Karpas-422 (cell line): ENCODE measurements around the gene EYA2. TPM values are rescaled to one million over a fixed set of nuclear protein-coding genes. Genes with fewer than 3 reads are reported as not detected.
"Not testable (repeated sequence)": the region's sequence is repeated elsewhere in the genome, so short reads cannot be mapped to it uniquely, and the experiment has no call there.

Source experiments
- DNase-seq: peaks from one replicate; pipeline ENCODE4 v3.0.0-alpha.2; 2015
- H2AFZ ChIP-seq: fragments of 200-600 bp; sonication (generic); 2 replicates; pipeline ENCODE4 v1.6.1; 2014; ENCODE audit warnings: antibody characterized with exemption, low read length, mixed read lengths
- H3K27ac ChIP-seq: fragments of 200-600 bp; sonication (generic); 2 replicates; pipeline ENCODE4 v1.5.1; 2014; ENCODE audit warnings: mild to moderate bottlenecking, low read length, moderate library complexity
- H3K27me3 ChIP-seq: fragments of 200-600 bp; sonication (generic); 2 replicates; pipeline ENCODE4 v1.6.1; 2014; ENCODE audit warnings: low read length, mixed read lengths
- H3K36me3 ChIP-seq: fragments of 200-600 bp; sonication (generic); 2 replicates; pipeline ENCODE4 v1.6.1; 2014; ENCODE audit warnings: low read length, mixed read lengths; ENCODE audit not compliant: insufficient read depth
- H3K4me1 ChIP-seq: fragments of 200-600 bp; sonication (generic); 2 replicates; pipeline ENCODE4 v1.6.1; 2014; ENCODE audit warnings: mild to moderate bottlenecking, low read length, mixed read lengths
- H3K4me2 ChIP-seq: fragments of 200-600 bp; sonication (generic); 2 replicates; pipeline ENCODE4 v1.6.1; 2014; ENCODE audit warnings: low read length, low read depth, mild to moderate bottlenecking; ENCODE audit not compliant: poor library complexity, severe bottlenecking
- H3K4me3 ChIP-seq: fragments of 200-600 bp; sonication (generic); 2 replicates; pipeline ENCODE4 v1.5.1; 2014; ENCODE audit warnings: mild to moderate bottlenecking, antibody characterized with exemption, low read length, mixed read lengths
- H3K79me2 ChIP-seq: fragments of 200-600 bp; sonication (generic); 2 replicates; pipeline ENCODE4 v1.6.1; 2014; ENCODE audit warnings: mild to moderate bottlenecking, low read length, mixed read lengths
- H3K9ac ChIP-seq: fragments of 200-600 bp; sonication (generic); 2 replicates; pipeline ENCODE4 v1.6.0; 2014; ENCODE audit warnings: low read length
- H3K9me2 ChIP-seq: fragments of 200-600 bp; sonication (generic), shearing (Covaris generic); replicated peaks from 2 replicates; pipeline ENCODE4 v1.6.0; 2014; ENCODE audit warnings: mild to moderate bottlenecking, low read length, moderate library complexity; ENCODE audit not compliant: insufficient read depth
- H3K9me3 ChIP-seq: fragments of 300-700, 200-600 bp; sonication (generic); 2 replicates; pipeline ENCODE4 v1.6.1; 2014; ENCODE audit warnings: low read length, mixed read lengths
- H4K20me1 ChIP-seq: fragments of 200-600 bp; sonication (generic); 2 replicates; pipeline ENCODE4 v1.6.1; 2014; ENCODE audit warnings: mild to moderate bottlenecking, antibody characterized with exemption, low read length, low read depth; ENCODE audit not compliant: insufficient read depth
- total RNA-seq: library from RNA; depleted of rRNA; stranded (reverse); fragments of >200 nt; shearing (Covaris generic); gene quantifications from 2 replicates; pipeline ENCODE4 v1.2.3, GENCODE V29; 2014; ENCODE audit warnings: low replicate concordance

The EYA2 gene
- total RNA-seq, 1 experiment from 2014 or later, result not detected

DNA sequence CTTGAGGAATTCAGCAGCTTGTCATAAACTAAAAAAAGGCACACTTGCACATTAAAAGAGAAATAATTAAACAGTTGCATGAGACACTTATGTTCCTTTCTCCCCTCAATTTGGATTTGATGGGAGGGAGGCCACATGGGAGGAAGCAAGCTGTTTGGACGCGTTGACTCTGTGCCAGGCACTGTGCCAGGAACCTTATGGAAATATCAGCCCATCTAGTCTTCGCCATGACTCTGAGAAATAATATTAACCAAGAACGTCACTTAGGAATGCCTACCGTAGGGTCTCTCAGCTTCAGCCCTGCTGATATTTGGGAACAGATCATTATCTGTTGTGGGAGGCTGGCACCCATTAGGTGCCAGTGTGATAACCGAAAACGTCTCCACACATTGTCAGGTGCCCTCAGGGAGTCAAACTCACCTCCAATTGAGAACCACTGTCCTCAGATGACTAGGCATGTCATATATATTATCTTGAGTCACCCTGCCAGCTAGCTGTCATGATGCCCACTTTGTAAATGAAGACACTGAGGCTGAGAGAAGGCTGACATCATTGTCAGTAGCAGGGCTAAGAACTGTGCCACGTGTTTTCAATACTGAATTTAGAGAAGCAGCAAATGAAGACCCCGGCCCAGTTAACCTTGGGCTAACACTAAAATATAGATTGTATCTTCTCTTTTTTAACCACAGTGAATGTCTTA is 36.1 kb downstream of the EYA2 start:
- Histone ChIP-seq H3K27ac (no peak overlapping the region), H2AFZ (no peak overlapping the region), H3K27me3 (peaks cover 3% of the 10 kb centered on the region; the same call in 1 of the 2 replicates), H3K4me2 (no peak overlapping the region), H3K79me2 (no peaks in the 10 kb centered on the region), H3K9ac (no peak overlapping the region), H3K9me3 (no peaks in the 10 kb centered on the region), H4K20me1 (no peaks in the 10 kb centered on the region), H3K4me3 (no peak overlapping the region), H3K4me1 (no peaks in the 10 kb centered on the region), H3K9me2 (no peaks in the 10 kb centered on the region), H3K36me3 (no peaks in the 10 kb centered on the region)
- no peak for DNase-seq

DNA sequence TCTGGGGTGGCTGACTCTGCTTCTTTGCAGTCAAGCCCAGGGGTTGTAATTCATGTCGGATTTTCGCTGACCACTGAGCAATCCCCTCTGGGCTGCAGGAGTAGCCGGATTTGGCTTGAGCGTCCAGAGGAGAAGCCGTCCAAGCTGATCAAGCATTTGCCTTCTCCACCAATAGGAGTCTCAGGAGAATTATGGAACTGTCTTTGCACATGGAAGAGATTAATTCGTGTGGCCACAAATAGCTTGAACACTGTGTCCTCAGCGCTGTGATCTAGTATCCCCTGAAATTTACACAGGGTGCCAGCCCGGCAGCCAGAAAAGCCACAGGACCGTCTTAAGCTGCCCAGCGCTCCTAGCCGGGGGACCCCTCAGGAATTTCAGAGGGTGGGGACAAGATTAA is 37.1 kb downstream of the EYA2 start:
- Histone ChIP-seq H3K4me1 (no peaks in the 10 kb centered on the region), H3K27ac (no peak overlapping the region), H3K9ac (no peak overlapping the region), H3K79me2 (no peaks in the 10 kb centered on the region), H3K9me3 (no peaks in the 10 kb centered on the region), H3K27me3 (peaks cover 3% of the 10 kb centered on the region; the same call in 1 of the 2 replicates), H2AFZ (no peak overlapping the region), H4K20me1 (no peaks in the 10 kb centered on the region), H3K9me2 (no peaks in the 10 kb centered on the region), H3K36me3 (no peaks in the 10 kb centered on the region), H3K4me2 (no peak overlapping the region), H3K4me3 (no peak overlapping the region)
- DNase-seq, result no peak

DNA sequence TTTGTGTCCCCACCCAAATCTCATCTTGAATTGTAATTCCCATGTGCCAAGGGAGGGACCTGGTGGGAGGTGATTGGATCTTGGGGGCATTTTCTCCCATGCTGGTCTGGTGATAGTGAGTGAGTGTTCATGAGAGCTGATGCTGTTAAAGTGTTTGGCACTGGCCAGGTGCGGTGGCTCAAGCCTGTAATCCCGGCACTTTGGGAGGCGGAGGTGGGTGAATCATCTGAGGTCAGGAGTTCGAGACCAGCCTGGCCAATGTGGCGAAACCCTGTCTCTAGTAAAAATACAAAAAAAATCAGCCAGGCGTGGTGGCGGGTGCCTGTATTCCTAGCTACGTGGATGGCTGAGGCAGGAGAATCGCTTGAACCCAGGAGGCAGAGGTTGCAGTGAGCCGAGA is 37.8 kb downstream of the EYA2 start:
- not testable (repeated sequence) for H3K9me2 ChIP-seq, H2AFZ ChIP-seq, H3K4me1 ChIP-seq, H3K79me2 ChIP-seq, H3K27ac ChIP-seq, H3K4me3 ChIP-seq, H3K9me3 ChIP-seq, H3K27me3 ChIP-seq, H4K20me1 ChIP-seq, H3K9ac ChIP-seq, H3K4me2 ChIP-seq, DNase-seq, H3K36me3 ChIP-seq

DNA sequence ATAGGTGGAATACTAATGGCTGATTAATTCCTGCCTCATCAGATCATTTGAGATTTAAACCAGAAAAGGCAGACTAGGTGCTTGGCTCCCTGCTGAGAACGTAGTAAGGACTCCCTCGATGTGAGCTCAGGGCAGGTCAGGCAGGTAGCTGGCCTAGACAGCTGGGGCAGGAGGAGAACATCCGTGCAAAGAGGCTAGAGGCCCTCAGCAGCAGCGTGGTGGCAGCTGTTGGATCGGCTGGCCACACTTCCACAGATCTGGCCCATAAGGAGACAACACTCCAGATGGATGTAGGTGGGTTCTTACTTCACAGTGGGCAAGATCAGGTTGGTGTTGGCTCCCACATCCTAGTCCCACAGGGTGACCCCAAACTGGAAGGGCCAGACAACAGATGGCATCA is 38.5 kb downstream of the EYA2 start:
- no peaks in the 10 kb centered on the region for H4K20me1 ChIP-seq
- H2AFZ ChIP-seq, result no peak overlapping the region
- no peak for DNase-seq
- no peaks in the 10 kb centered on the region for H3K9me3 ChIP-seq
- H3K4me1 ChIP-seq, result no peaks in the 10 kb centered on the region
- H3K79me2 ChIP-seq, result no peaks in the 10 kb centered on the region
- H3K36me3 ChIP-seq, result no peaks in the 10 kb centered on the region
- H3K9ac ChIP-seq, result no peak overlapping the region
- H3K27ac ChIP-seq, result no peak overlapping the region
- no peaks in the 10 kb centered on the region for H3K9me2 ChIP-seq
- no peak overlapping the region for H3K4me3 ChIP-seq
- no peak overlapping the region for H3K4me2 ChIP-seq
- H3K27me3 ChIP-seq, result no peaks in the 10 kb centered on the region

DNA sequence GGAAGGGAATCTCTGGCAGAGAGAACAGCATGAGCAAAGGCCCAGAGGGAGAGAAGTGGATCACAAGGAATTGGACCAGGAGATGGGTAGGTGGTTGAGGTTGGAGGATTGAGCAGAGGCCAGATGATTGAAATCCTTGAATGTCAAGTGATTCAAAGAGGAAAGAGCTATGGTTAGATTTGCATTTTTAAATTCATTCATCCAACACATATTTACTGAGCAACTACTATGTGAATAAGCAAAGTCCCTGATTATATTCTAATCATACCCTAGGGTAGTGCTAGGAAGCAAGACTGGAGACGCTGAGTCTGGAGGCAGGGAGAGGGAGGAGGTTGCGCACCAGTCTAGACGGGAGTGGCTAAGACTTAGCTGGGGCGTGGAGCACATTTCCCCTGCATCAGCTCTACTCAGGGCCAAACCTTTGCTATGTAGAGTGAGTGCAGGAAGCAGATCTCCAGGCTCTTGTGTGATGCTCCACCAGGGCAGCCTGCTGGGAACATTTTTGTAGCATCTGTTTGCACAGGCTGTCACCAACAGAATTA is 40.2 kb downstream of the EYA2 start:
- Histone ChIP-seq H3K4me2 (no peak overlapping the region), H2AFZ (no peak overlapping the region), H3K27ac (no peak overlapping the region), H3K27me3 (no peaks in the 10 kb centered on the region), H4K20me1 (no peaks in the 10 kb centered on the region), H3K4me1 (no peaks in the 10 kb centered on the region), H3K79me2 (no peaks in the 10 kb centered on the region), H3K9ac (no peak overlapping the region), H3K9me2 (no peaks in the 10 kb centered on the region), H3K4me3 (no peak overlapping the region), H3K9me3 (no peaks in the 10 kb centered on the region), H3K36me3 (no peaks in the 10 kb centered on the region)
- no peak for DNase-seq

DNA sequence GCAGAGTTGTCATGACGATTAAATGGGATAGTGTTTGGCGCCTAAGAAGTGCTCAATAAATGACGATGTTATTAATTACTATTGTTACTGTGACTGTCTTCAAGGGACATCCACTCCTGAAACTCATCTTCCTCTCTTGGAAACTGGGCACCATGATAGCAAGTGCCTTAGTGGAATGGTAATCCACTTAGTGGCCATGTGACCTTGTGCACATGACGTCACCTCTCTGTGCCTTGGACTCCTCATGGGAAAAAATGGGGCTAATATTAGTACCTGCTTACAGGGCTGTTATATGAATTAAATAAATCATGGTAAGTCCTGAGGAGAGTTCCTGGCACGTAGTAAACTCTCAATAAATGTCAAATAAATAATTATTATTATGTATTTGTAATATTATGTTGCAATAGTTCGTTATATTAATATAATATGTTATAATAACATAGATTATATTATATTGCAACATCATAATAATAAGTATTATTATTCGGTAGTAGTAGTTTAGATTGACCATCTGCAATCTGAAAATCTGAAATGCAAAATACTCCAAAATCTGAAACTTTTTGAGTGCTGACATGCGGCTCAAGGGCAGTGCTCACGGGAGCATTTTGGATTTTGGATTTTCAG is 40.9 kb downstream of the EYA2 start:
- no peaks in the 10 kb centered on the region for H3K36me3 ChIP-seq
- H3K4me3 ChIP-seq, result no peak overlapping the region
- no peaks in the 10 kb centered on the region for H3K79me2 ChIP-seq
- H3K9me3 ChIP-seq, result no peaks in the 10 kb centered on the region
- H3K27me3 ChIP-seq, result no peaks in the 10 kb centered on the region
- H3K9ac ChIP-seq, result no peak overlapping the region
- no peaks in the 10 kb centered on the region for H3K4me1 ChIP-seq
- DNase-seq, result no peak
- H3K9me2 ChIP-seq, result no peaks in the 10 kb centered on the region
- no peak overlapping the region for H3K4me2 ChIP-seq
- no peak overlapping the region for H2AFZ ChIP-seq
- no peaks in the 10 kb centered on the region for H4K20me1 ChIP-seq
- H3K27ac ChIP-seq, result no peak overlapping the region

DNA sequence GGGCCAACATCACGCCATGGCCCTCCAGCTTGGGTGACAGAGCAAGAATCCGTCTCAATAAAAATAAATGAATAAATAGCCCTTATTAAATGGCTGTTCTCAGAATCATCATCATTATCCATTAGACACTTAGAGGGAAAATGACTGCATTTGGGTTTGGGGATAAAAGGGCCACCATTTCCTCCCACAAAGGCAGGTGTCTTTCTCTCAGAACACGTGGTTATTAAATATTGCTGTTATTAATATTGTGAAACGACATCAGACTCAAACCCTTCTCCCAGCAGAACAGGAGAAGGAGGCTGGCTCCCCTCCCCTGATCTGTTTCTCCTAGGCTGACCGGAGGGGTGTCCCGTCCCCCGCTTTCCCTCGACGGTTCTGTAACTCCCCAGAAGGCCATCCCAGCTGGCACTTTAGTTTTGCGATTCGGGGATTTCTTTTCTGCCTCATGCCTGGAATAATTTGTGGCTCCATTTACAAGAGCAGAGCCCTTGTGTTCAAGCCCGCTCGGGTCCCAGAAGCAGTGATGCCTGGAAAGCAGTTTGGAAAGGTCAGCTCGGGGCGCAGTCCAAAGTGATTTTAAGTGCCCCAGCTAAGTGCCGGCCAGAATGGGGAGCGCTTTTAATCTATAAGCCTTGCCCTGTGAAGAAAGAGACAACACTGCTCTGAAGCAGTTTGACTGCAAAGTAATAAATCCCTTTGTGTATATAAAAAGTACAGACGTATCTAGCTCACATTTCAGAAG is 41.9 kb downstream of the EYA2 start:
- Histone ChIP-seq H4K20me1 (no peaks in the 10 kb centered on the region), H3K27me3 (no peaks in the 10 kb centered on the region), H3K9ac (no peak overlapping the region), H3K4me3 (no peak overlapping the region), H3K9me2 (no peaks in the 10 kb centered on the region), H3K4me1 (no peaks in the 10 kb centered on the region), H3K27ac (no peak overlapping the region), H3K4me2 (no peak overlapping the region), H3K36me3 (no peaks in the 10 kb centered on the region), H3K79me2 (no peaks in the 10 kb centered on the region), H3K9me3 (no peaks in the 10 kb centered on the region), H2AFZ (no peak overlapping the region)
- DNase-seq, result no peak

DNA sequence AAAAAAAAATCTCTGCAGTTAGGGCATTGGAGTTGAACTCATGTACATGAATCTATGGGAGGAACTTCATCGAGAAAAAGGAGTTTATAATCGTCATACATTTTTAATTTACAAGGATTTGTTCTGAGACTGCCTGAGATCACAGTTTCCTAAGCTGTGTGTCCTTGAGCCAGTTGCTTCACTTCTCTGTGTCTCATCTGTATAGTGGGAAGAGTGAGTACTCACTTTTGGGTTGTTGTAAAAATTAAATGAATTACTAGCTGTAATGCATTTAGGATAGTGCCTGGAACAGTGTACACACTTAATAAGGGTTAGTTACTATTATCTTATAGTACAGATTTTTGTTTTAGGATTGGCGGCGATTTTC is 42.5 kb downstream of the EYA2 start:
- no peaks in the 10 kb centered on the region for H4K20me1 ChIP-seq
- H3K27ac ChIP-seq, result no peak overlapping the region
- no peaks in the 10 kb centered on the region for H3K9me3 ChIP-seq
- no peak for DNase-seq
- no peaks in the 10 kb centered on the region for H3K27me3 ChIP-seq
- H3K4me2 ChIP-seq, result no peak overlapping the region
- H3K9ac ChIP-seq, result no peak overlapping the region
- no peak overlapping the region for H2AFZ ChIP-seq
- no peak overlapping the region for H3K4me3 ChIP-seq
- H3K9me2 ChIP-seq, result no peaks in the 10 kb centered on the region
- H3K4me1 ChIP-seq, result no peaks in the 10 kb centered on the region
- H3K79me2 ChIP-seq, result no peaks in the 10 kb centered on the region
- no peaks in the 10 kb centered on the region for H3K36me3 ChIP-seq
